GM12801 (cell line): ENCODE data around the gene ZNF664.

Experiments used
- CTCF ChIP-seq: IDR thresholded peaks from one replicate; pipeline ENCODE4 v1.5.1; 2011; ENCODE audit warnings: control low read depth; ENCODE audit not compliant: insufficient read length; ENCODE audit errors: extremely low read depth

Gene ZNF664

GRCh38 chr12:124010687-124011086 lies 37.7 kb downstream of the ZNF664 start:
- no peak for TF ChIP-seq CTCF

- no peak for TF ChIP-seq CTCF
Measured at GRCh38 chr12:124011435-124012115, 38.6 kb downstream of the ZNF664 start.

- TF ChIP-seq CTCF = no peak
Measured at GRCh38 chr12:124013073-124013472, 40.1 kb downstream of the ZNF664 start.

GRCh38 chr12:124015494-124016461 lies 42.8 kb downstream of the ZNF664 start:
- no peak for TF ChIP-seq CTCF

- TF ChIP-seq CTCF = no peak
Measured at GRCh38 chr12:124017064-124017463, 44.0 kb downstream of the ZNF664 start.

- no peak for TF ChIP-seq CTCF
Measured at GRCh38 chr12:124018539-124018938, 45.5 kb downstream of the ZNF664 start.

GRCh38 chr12:124019115-124019514 lies 46.1 kb downstream of the ZNF664 start:
- TF ChIP-seq CTCF = no peak
